T-cell (primary cell): ENCODE results near the gene ANKRD24. TPM values are rescaled to one million over a fixed set of nuclear protein-coding genes. Genes with fewer than 3 reads are reported as not detected.
A peak's percentile ranks its signal among the peaks of the same experiment; 100 is the strongest.

Experiments used
- ATAC-seq, 4 experiments: fragments of 200-7000 bp in 3 of 4; fragments of 150-1000 bp in 1 of 4; cut with Tn5 transposase; replicated peaks in 1 of 4; 1 replicate in 3 of 4; 2 replicates in 1 of 4; pipeline ENCODE4 v1.10.0; 2021; ENCODE audit warnings: moderate library complexity in 3 of 4, mild to moderate bottlenecking in 2 of 4, moderate number of reproducible peaks in 1 of 4
- CTCF ChIA-PET, 2 donors: fragments of 300-600 bp; sonication (Branson Sonifier 250); formaldehyde crosslinking; loops; one replicate each; lab custom pipeline; 2022; ENCODE audit warnings: antibody characterized with exemption in 2 of 2; lab: Charles Lee
- POLR2A ChIA-PET, 2 donors: fragments of 300-600 bp; sonication (Branson Sonifier 250); formaldehyde crosslinking; loops; one replicate each; lab custom pipeline; 2022; ENCODE audit warnings: antibody characterized with exemption in 2 of 2; lab: Charles Lee
- DNase-seq, 35 experiments: peaks; one replicate each; pipeline versions ENCODE4 v3.0.0 to v3.0.0-alpha.2; 2013 to 2023
- H3K27ac ChIP-seq: one replicate; pipeline ENCODE4 v1.5.1; 2013; ENCODE audit warnings: low read length
- H3K27me3 ChIP-seq, 2 experiments: replicated peaks in 1 of 2; 1 replicate in 1 of 2; 2 replicates in 1 of 2; pipeline versions ENCODE4 v1.6.1 to v1.7.0; 2013; ENCODE audit warnings: low read length in 1 of 2, mixed read lengths in 1 of 2; ENCODE audit not compliant: control insufficient read depth in 2 of 2, insufficient read depth in 2 of 2; ENCODE audit errors: extremely low read depth in 1 of 2
- H3K36me3 ChIP-seq, 2 donors: 1 replicate in 1 of 2; 2 replicates in 1 of 2; pipeline versions ENCODE4 v1.6.1 to v1.7.0; 2013; ENCODE audit warnings: low read length in 1 of 2; ENCODE audit not compliant: control insufficient read depth in 2 of 2, insufficient read depth in 1 of 2; ENCODE audit errors: extremely low read depth in 1 of 2
- H3K4me1 ChIP-seq, 2 experiments: 1 replicate in 1 of 2; 2 replicates in 1 of 2; pipeline versions ENCODE4 v1.6.1 to v1.7.0; 2013; ENCODE audit warnings: low read length in 2 of 2, mixed read lengths in 1 of 2; ENCODE audit not compliant: insufficient read depth in 2 of 2, control insufficient read depth in 1 of 2; ENCODE audit errors: extremely low read depth in 1 of 2
- H3K4me3 ChIP-seq, 2 donors: 1 replicate in 1 of 2; 2 replicates in 1 of 2; pipeline versions ENCODE4 v1.5.1 to v1.7.0; 2013; ENCODE audit warnings: mild to moderate bottlenecking in 2 of 2, low read length in 1 of 2, moderate library complexity in 1 of 2; ENCODE audit not compliant: control insufficient read depth in 1 of 2; ENCODE audit errors: extremely low read depth in 1 of 2
- H3K9me3 ChIP-seq: 2 replicates; pipeline ENCODE4 v1.7.0; 2013
- H3K27ac Mint-ChIP-seq, 2 donors: one replicate each; pipeline ENCODE4 v1.8.0; 2020 to 2021; ENCODE audit warnings: mild to moderate bottlenecking in 2 of 2, mixed read lengths in 2 of 2
- H3K27me3 Mint-ChIP-seq, 2 donors: one replicate each; pipeline ENCODE4 v1.8.0; 2021 to 2022; ENCODE audit warnings: mixed read lengths in 2 of 2
- H3K36me3 Mint-ChIP-seq: one replicate; pipeline ENCODE4 v1.8.0; 2021; ENCODE audit warnings: mixed read lengths
- H3K4me1 Mint-ChIP-seq, 3 donors: one replicate each; pipeline ENCODE4 v1.8.0; 2020 to 2022; ENCODE audit warnings: mixed read lengths in 3 of 3, mild to moderate bottlenecking in 1 of 3
- H3K4me3 Mint-ChIP-seq, 3 donors: one replicate each; pipeline ENCODE4 v1.8.0; 2020 to 2022; ENCODE audit warnings: mild to moderate bottlenecking in 3 of 3, mixed read lengths in 3 of 3, moderate library complexity in 3 of 3
- H3K9me3 Mint-ChIP-seq, 3 donors: one replicate each; pipeline ENCODE4 v1.8.0; 2020 to 2022; ENCODE audit warnings: mixed read lengths in 3 of 3
- WGBS: methylation state at CpG from one replicate; pipeline ENCODE4 v1.1.5; 2013; ENCODE audit warnings: missing lambda C conversion rate; ENCODE audit not compliant: insufficient coverage; 5-methylcytosine and 5-hydroxymethylcytosine counted together
- total RNA-seq, 35 experiments: library from RNA in 6 of 35; stranded (reverse) in 6 of 35; fragments of 120-200 nt in 1 of 35; gene quantifications; one replicate each; pipeline versions ENCODE4 v1.2.1 to v1.2.4 and lab custom pipeline; 2013 to 2026

Gene ANKRD24
- total RNA-seq, 5 donors from 2014 or later (not counting 1 experiment from before 2014, with no cell fraction given), result 0.79 to 2.2 (median 1.3) TPM

DNA sequence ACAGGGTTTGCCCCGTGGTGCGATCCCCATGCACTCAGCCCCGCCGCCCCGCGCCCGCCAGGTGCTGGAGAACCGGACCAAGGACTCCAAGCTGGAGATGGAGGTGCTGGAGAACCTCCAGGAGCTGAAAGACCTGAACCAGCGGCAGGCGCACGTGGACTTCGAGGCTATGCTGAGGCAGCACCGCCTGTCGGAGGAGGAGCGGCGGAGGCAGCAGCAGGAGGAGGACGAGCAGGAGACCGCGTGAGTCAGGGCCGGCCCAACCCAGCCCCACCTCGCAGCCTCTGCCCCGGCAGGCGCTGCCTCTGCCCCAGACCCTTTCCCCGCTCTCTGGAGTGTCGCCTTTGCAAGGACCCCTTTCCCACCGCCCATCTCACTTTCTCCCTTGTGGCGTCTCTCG is 75.7 kb downstream of the ANKRD24 start:
- peaks cover 2% of the 10 kb centered on the region for H3K9me3 ChIP-seq
- Mint-ChIP-seq H3K4me1 (peaks cover 0 to 3% (median 2%) of the 10 kb centered on the region in 3 donors), H3K4me3 (no peak overlapping the region), H3K27ac (no peak overlapping the region), H3K9me3 (no peaks in the 10 kb centered on the region), H3K36me3 (peaks cover 37% of the 10 kb centered on the region), H3K27me3 (no peaks in the 10 kb centered on the region)
- peaks cover 0 to under 1% of the 10 kb centered on the region in 2 experiments for H3K4me1 ChIP-seq
- WGBS, result 98% methylated on average over 19 of the region's 28 CpGs
- DNase-seq, result no peak
- ATAC-seq, result peak in 1 of 4 experiments; percentile 9
- no peak overlapping the region for H3K27ac ChIP-seq
- no peak overlapping the region for H3K4me3 ChIP-seq
- H3K36me3 ChIP-seq, result peaks cover 30 to 76% of the 10 kb centered on the region in 2 donors
- POLR2A ChIA-PET, result no interaction called here
- no peaks in the 10 kb centered on the region for H3K27me3 ChIP-seq
- CTCF ChIA-PET, result no interaction called here

DNA sequence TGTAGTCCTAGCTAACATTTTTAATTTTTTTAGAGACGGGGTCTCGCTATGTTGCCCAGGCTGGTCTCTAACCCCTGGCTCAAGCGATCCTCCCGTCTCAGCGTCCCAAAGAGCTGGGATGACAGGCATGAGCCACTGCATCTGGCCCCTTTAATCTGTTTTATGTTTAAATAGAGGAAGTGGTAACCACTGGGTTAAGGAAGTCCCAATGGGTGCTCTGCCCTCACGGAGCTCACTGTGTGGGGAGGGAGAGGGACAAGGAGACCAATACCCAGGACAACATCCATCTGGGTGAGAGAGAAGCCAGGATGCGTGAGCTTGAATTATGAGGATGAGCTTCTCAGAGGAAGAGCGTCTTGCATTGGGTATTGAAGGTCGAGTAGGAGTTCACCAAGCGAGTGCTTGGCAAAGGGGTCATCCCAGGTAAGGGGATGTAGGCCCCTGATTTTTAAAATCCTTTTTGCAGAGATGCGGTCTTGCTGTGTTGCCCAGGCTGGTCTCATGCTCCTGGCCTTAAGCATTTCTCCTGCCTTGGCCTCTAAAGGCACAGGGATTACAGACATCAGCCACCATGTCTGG is 78.2 kb downstream of the ANKRD24 start:
- H3K27me3 Mint-ChIP-seq, result no peaks in the 10 kb centered on the region
- H3K27me3 ChIP-seq, result no peaks in the 10 kb centered on the region
- H3K27ac ChIP-seq, result no peak overlapping the region
- WGBS, result 100% methylated on average over 8 of the region's 11 CpGs
- POLR2A ChIA-PET, result no interaction called here
- peaks cover 2% of the 10 kb centered on the region for H3K9me3 ChIP-seq
- peaks cover 8 to 25% (median 14%) of the 10 kb centered on the region in 3 donors for H3K4me1 Mint-ChIP-seq
- H3K36me3 Mint-ChIP-seq, result peaks cover 28% of the 10 kb centered on the region
- no peak overlapping the region for H3K27ac Mint-ChIP-seq
- no peak overlapping the region for H3K4me3 Mint-ChIP-seq
- ATAC-seq, result no peak
- peaks cover 24 to 65% of the 10 kb centered on the region in 2 donors for H3K36me3 ChIP-seq
- H3K4me1 ChIP-seq, result peaks cover 6 to 22% of the 10 kb centered on the region in 2 experiments
- H3K9me3 Mint-ChIP-seq, result no peaks in the 10 kb centered on the region
- H3K4me3 ChIP-seq, result no peak overlapping the region
- CTCF ChIA-PET, result interaction anchor here in 1 of 2 donors (0.6 kb wide), 1 partner anchor 558 kb away, joined by 5 read pairs; no protein-coding TSS in a partner anchor
- DNase-seq, result no peak

DNA sequence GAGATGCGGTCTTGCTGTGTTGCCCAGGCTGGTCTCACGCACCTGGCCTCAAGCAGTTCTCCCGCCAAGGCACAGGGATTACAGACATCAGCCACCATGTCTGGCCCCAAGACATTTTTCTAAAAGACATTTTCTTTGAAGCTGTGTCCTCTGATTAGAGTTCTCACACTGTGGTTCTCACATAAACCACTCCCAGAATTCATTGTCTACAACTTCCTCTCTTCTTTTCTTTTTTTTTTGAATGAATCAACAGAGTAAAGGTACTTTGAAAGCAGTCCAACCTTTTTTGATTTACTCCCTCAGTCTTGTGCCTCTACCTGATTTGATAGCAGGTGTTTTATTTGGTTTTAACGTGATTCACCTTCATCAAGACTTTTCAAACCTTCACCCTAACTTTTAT is 82.3 kb downstream of the ANKRD24 start:
- H3K4me3 ChIP-seq, result no peak overlapping the region
- Mint-ChIP-seq H3K4me1 (peaks cover 21 to 45% (median 29%) of the 10 kb centered on the region in 3 donors), H3K36me3 (peaks cover 35% of the 10 kb centered on the region), H3K27me3 (no peaks in the 10 kb centered on the region), H3K9me3 (no peaks in the 10 kb centered on the region), H3K4me3 (peak overlapping the region in 2 of 3 donors; percentile 22 to 28), H3K27ac (peak overlapping the region; percentile 39 to 79)
- H3K27me3 ChIP-seq, result no peaks in the 10 kb centered on the region
- POLR2A ChIA-PET, result no interaction called here
- H3K4me1 ChIP-seq, result peaks cover 7 to 34% of the 10 kb centered on the region in 2 experiments
- H3K27ac ChIP-seq, result no peak overlapping the region
- H3K9me3 ChIP-seq, result no peaks in the 10 kb centered on the region
- peak in 1 of 35 experiments; percentile 48 for DNase-seq
- 18% methylated on average over 3 of the region's 4 CpGs for WGBS
- peak in 3 of 4 experiments; percentile 47 to 60 (median 47) for ATAC-seq
- CTCF ChIA-PET, result interaction anchor here in 1 of 2 donors (0.6 to 1.2 kb wide), 2 partner anchors 88 to 172 kb away, joined by 3 to 5 read pairs; no protein-coding TSS in a partner anchor
- peaks cover 21 to 65% of the 10 kb centered on the region in 2 donors for H3K36me3 ChIP-seq

DNA sequence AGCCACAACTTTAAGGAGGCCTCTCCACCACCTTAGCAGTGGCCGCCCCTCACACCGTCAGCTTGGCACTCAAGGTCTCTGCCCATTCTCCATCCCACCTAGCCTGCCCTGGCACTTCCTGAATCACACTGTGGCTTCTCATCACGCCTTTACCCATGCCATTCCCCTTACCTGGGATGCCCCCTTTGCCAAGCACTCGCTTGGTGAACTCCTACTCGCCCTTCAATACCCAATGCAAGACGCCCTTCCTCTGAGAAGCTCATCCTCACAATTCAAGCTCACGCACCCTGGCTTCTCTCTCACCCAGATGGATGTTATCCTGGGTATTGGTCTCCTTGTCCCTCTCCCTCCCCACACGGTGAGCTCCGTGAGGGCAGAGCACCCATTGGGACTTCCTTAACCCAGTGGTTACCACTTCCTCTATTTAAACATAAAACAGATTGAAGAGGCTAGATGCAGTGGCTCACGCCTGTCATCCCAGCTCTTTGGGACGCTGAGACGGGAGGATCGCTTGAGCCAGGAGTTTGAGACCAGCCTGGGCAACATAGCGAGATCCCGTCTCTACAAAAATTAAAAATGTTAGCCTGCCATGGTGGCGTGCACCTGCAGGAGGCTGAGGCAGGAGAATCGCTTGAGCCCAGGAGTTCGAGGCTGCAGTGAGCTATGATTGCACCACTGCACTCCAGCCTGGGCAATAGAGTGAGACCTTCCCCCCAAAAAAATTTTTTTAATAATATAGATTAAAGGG is 83.9 kb downstream of the ANKRD24 start:
- WGBS, result 84% methylated on average over 10 of the region's 18 CpGs
- Mint-ChIP-seq H3K36me3 (peaks cover 30% of the 10 kb centered on the region), H3K9me3 (no peaks in the 10 kb centered on the region), H3K27me3 (no peaks in the 10 kb centered on the region), H3K27ac (peak overlapping the region in 1 of 2 donors; percentile 39), H3K4me3 (no peak overlapping the region), H3K4me1 (peaks cover 21 to 45% (median 29%) of the 10 kb centered on the region in 3 donors)
- no peaks in the 10 kb centered on the region for H3K9me3 ChIP-seq
- DNase-seq (no peak), ATAC-seq (no peak)
- H3K4me1 ChIP-seq, result peaks cover 7 to 34% of the 10 kb centered on the region in 2 experiments
- ChIA-PET POLR2A (interaction anchor here in 1 of 2 donors (0.6 kb wide), 1 partner anchor 152 kb away, joined by 3 read pairs; no protein-coding TSS in a partner anchor), CTCF (interaction anchor here (0.6 to 1.8 kb wide), 11 partner anchors 10 to 259 kb away, joined by 3 to 14 read pairs (median 3); partner anchors contain the start of gene YJU2 (in 1 of the 2))
- H3K27ac ChIP-seq, result no peak overlapping the region
- no peaks in the 10 kb centered on the region for H3K27me3 ChIP-seq
- H3K36me3 ChIP-seq, result peaks cover 16 to 61% of the 10 kb centered on the region in 2 donors
- no peak overlapping the region for H3K4me3 ChIP-seq

DNA sequence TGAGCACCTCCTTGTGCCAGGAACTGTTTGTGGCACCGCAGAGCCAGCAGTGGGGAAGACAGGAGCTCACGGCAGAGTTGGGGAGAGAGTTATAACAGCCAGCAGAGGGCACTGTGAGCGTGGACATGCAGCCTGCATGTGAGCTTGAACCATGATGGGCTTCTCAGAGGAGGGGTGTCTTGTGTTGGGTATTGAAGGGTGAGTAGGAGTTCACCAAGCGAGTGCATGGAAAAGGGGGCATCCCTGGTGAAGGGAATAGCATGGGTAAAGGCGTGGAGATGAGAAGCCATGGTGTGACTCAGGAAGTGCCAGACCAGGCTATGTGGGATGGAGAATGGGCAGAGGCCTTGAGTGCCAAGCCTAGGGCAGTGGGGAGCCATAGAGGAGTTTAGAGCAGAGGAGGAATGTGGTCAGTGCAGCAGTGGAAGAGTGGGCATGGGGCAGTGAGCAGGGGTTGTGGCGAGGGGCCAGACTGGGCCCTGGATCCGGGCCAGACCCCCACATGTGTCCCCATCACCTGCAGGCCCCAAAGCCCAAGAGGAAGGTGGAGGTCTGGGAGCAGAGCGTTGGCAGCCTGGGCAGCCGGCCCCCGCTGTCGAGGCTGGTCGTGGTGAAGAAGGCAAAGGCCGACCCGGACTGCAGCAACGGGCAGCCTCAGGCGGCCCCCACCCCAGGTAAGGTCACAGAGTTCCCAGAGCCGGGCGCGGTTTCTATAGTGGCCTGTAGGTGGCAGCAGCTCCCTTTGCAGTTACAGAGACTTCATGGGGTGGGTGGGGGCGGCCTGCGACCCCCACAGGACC is 84.8 kb downstream of the ANKRD24 start:
- no peak overlapping the region for H3K4me3 Mint-ChIP-seq
- POLR2A ChIA-PET, result interaction anchor here in 1 of 2 donors (0.6 to 0.7 kb wide), 3 partner anchors 151 to 1928 kb away, joined by 3 to 4 read pairs (median 4); no protein-coding TSS in a partner anchor

More for the DNA sequence above, 84.8 kb downstream of the ANKRD24 start:
- Histone ChIP-seq H3K27me3 (no peaks in the 10 kb centered on the region), H3K4me1 (peaks cover 7 to 34% of the 10 kb centered on the region in 2 experiments), H3K36me3 (peaks cover 22 to 59% of the 10 kb centered on the region in 2 donors), H3K27ac (no peak overlapping the region), H3K4me3 (no peak overlapping the region), H3K9me3 (no peaks in the 10 kb centered on the region)
- H3K27me3 Mint-ChIP-seq, result no peaks in the 10 kb centered on the region
- ATAC-seq, result peak; percentile 57 to 76 (median 64)
- H3K27ac Mint-ChIP-seq, result peak overlapping the region in 1 of 2 donors; percentile 34
- H3K9me3 Mint-ChIP-seq, result no peaks in the 10 kb centered on the region
- H3K4me1 Mint-ChIP-seq, result peaks cover 21 to 45% (median 29%) of the 10 kb centered on the region in 3 donors
- CTCF ChIA-PET, result interaction anchor here (0.6 to 1.8 kb wide), 11 partner anchors 9 to 258 kb away, joined by 3 to 14 read pairs (median 3); partner anchors contain the start of gene YJU2 (in 1 of the 2)
- H3K36me3 Mint-ChIP-seq, result peaks cover 33% of the 10 kb centered on the region
- peak in 34 of 35 experiments; percentile 14 to 69 (median 48) for DNase-seq
- 60% methylated on average over 15 of the region's 21 CpGs for WGBS
